ENCODE results near the gene G6PC2. TPM values are rescaled to one million over a fixed set of nuclear protein-coding genes. Genes with fewer than 3 reads are reported as not detected.
"Not testable (repeated sequence)": the region's sequence is repeated elsewhere in the genome, so short reads cannot be mapped to it uniquely, and the experiment has no call there.

The G6PC2 gene
- polyA plus RNA-seq, 1 donor from 2014 or later: not detected

GRCh38 chr2:168858146-168858545 is 42.9 kb upstream of the G6PC2 start:
- H2AFZ ChIP-seq (ENCODE audit: low read depth, low read length): no peak overlapping the region
- TF ChIP-seq RAD21 (conservative IDR thresholded peaks at IDR 0.05): no peak
- no peak for TF ChIP-seq REST (IDR thresholded peaks at IDR 0.05; ENCODE audit: borderline replicate concordance)
- TF ChIP-seq EP300 (conservative IDR thresholded peaks at IDR 0.05; ENCODE audit: poor library complexity, severe bottlenecking): no peak
- no peak for TF ChIP-seq TAF1 (IDR thresholded peaks at IDR 0.05; ENCODE audit: low read depth)
- TF ChIP-seq SMC3 (conservative IDR thresholded peaks at IDR 0.05; ENCODE audit: poor library complexity): no peak
- no peak for TF ChIP-seq POLR2AphosphoS5 (IDR thresholded peaks at IDR 0.05)
- no peak for TF ChIP-seq CTCF (IDR thresholded peaks at IDR 0.05; ENCODE audit: poor library complexity, severe bottlenecking)
- TF ChIP-seq MXI1 (conservative IDR thresholded peaks at IDR 0.05; ENCODE audit: poor library complexity, severe bottlenecking): no peak
- TF ChIP-seq EZH2 (IDR thresholded peaks at IDR 0.05; ENCODE audit: borderline replicate concordance, insufficient read depth, low read length, poor library complexity, severe bottlenecking): no peak
- no peak overlapping the region for H3K9ac ChIP-seq (ENCODE audit: low read length)
- no peak overlapping the region for H3K27ac ChIP-seq (ENCODE audit: low read length)
- no peaks in the 10 kb centered on the region for H4K20me1 ChIP-seq (ENCODE audit: insufficient read depth)
- H3K79me2 ChIP-seq (replicated peaks; ENCODE audit: insufficient read depth, low read length): no peaks in the 10 kb centered on the region
- H3K4me3 ChIP-seq (ENCODE audit: low read length): no peak overlapping the region
- no peaks in the 10 kb centered on the region for H3K27me3 ChIP-seq (ENCODE audit: insufficient read depth, low read depth, low read length)
- no peaks in the 10 kb centered on the region for H3F3A ChIP-seq (ENCODE audit: insufficient read depth, low read length, poor library complexity, severe bottlenecking)
- H3K36me3 ChIP-seq (ENCODE audit: insufficient read depth, low read length): no peaks in the 10 kb centered on the region
- H3K4me2 ChIP-seq (ENCODE audit: low read length): no peak overlapping the region
- H3K9me2 ChIP-seq (ENCODE audit: insufficient read depth, low read length): no peaks in the 10 kb centered on the region
- H3K9me3 ChIP-seq (ENCODE audit: low read length): no peaks in the 10 kb centered on the region

GRCh38 chr2:168867164-168867563 is 33.9 kb upstream of the G6PC2 start:
- not testable (repeated sequence) for H3K4me3 ChIP-seq (ENCODE audit: low read length); H2AFZ ChIP-seq (ENCODE audit: low read depth, low read length); H3F3A ChIP-seq (ENCODE audit: insufficient read depth, low read length, poor library complexity, severe bottlenecking); H3K9me2 ChIP-seq (ENCODE audit: insufficient read depth, low read length); H3K9ac ChIP-seq (ENCODE audit: low read length); H3K9me3 ChIP-seq (ENCODE audit: low read length); H3K36me3 ChIP-seq (ENCODE audit: insufficient read depth, low read length); H3K4me2 ChIP-seq (ENCODE audit: low read length); H3K27ac ChIP-seq (ENCODE audit: low read length); H3K27me3 ChIP-seq (ENCODE audit: insufficient read depth, low read depth, low read length); H4K20me1 ChIP-seq (ENCODE audit: insufficient read depth); H3K79me2 ChIP-seq (replicated peaks; ENCODE audit: insufficient read depth, low read length)

GRCh38 chr2:168870369-168870768 is 30.7 kb upstream of the G6PC2 start:
- not testable (repeated sequence) for H3K9ac ChIP-seq (ENCODE audit: low read length); H3K27me3 ChIP-seq (ENCODE audit: insufficient read depth, low read depth, low read length); H3K4me3 ChIP-seq (ENCODE audit: low read length); H3K9me3 ChIP-seq (ENCODE audit: low read length); H2AFZ ChIP-seq (ENCODE audit: low read depth, low read length); H3K4me2 ChIP-seq (ENCODE audit: low read length); H3K27ac ChIP-seq (ENCODE audit: low read length); H3K79me2 ChIP-seq (replicated peaks; ENCODE audit: insufficient read depth, low read length); H4K20me1 ChIP-seq (ENCODE audit: insufficient read depth); H3K9me2 ChIP-seq (ENCODE audit: insufficient read depth, low read length); H3F3A ChIP-seq (ENCODE audit: insufficient read depth, low read length, poor library complexity, severe bottlenecking); H3K36me3 ChIP-seq (ENCODE audit: insufficient read depth, low read length)

GRCh38 chr2:168870824-168871223 is 30.3 kb upstream of the G6PC2 start:
- not testable (repeated sequence) for H3F3A ChIP-seq (ENCODE audit: insufficient read depth, low read length, poor library complexity, severe bottlenecking); H4K20me1 ChIP-seq (ENCODE audit: insufficient read depth); H2AFZ ChIP-seq (ENCODE audit: low read depth, low read length); H3K4me2 ChIP-seq (ENCODE audit: low read length); H3K27ac ChIP-seq (ENCODE audit: low read length); H3K27me3 ChIP-seq (ENCODE audit: insufficient read depth, low read depth, low read length); H3K4me3 ChIP-seq (ENCODE audit: low read length); H3K9me3 ChIP-seq (ENCODE audit: low read length); H3K79me2 ChIP-seq (replicated peaks; ENCODE audit: insufficient read depth, low read length); H3K9ac ChIP-seq (ENCODE audit: low read length); H3K36me3 ChIP-seq (ENCODE audit: insufficient read depth, low read length); H3K9me2 ChIP-seq (ENCODE audit: insufficient read depth, low read length)
